HG02610 (cell line): ENCODE measurements around the gene SP5.
"Not testable (repeated sequence)": the region's sequence is repeated elsewhere in the genome, so short reads cannot be mapped to it uniquely, and the experiment has no call there.

ENCODE experiments used
- ATAC-seq: cut with Tn5 transposase; IDR thresholded peaks from one replicate; pipeline ENCODE4 v1.9.1; 2021; ENCODE audit warnings: mild to moderate bottlenecking, moderate library complexity; ENCODE audit not compliant: unreplicated experiment

Gene SP5

DNA sequence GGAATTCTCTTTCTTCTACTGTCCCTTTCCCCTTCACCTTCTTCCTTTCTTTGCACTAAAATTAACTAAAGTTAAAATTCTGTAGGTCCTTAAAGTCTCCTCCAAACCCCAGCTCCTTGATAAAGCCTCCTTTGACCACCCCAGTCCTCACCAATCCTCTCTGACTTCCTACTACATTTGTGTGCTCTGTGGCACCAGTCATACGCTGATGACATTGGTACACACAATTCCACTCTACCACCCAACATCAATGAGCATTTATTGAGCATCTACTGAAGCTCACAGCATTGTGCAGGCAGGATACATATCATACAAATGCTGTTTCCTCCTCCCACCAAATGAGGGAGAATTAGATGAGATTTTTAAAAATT is 4.5 kb upstream of the SP5 start:
- ATAC-seq = no peak

DNA sequence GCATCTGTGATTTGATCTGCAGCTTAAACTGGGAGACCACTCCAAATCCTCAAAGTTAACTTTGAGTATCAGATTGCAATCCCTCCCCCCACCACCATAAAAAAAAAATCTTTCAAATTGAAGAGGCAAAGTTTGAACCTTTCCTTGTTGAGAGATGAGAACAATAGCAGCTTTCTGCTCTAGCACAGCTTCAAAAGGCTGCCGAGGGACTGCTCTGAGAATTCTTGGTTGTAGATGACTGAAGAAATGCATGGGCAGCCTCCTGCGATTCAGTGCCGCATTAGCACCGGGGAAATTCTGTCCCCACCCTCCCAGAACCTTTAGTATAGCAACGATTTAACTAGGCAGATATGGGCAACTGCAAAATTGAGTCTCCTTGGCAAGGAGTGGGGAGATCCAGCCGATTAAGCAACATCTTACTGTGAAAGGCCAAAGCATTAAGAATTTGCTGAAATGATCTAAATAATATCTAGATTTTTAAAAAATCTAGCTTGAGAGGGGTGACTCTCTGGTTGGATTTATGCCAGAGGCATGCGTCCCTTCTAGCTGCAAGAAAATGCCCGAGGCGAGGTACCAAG is 3.9 kb upstream of the SP5 start:
- no peak for ATAC-seq

DNA sequence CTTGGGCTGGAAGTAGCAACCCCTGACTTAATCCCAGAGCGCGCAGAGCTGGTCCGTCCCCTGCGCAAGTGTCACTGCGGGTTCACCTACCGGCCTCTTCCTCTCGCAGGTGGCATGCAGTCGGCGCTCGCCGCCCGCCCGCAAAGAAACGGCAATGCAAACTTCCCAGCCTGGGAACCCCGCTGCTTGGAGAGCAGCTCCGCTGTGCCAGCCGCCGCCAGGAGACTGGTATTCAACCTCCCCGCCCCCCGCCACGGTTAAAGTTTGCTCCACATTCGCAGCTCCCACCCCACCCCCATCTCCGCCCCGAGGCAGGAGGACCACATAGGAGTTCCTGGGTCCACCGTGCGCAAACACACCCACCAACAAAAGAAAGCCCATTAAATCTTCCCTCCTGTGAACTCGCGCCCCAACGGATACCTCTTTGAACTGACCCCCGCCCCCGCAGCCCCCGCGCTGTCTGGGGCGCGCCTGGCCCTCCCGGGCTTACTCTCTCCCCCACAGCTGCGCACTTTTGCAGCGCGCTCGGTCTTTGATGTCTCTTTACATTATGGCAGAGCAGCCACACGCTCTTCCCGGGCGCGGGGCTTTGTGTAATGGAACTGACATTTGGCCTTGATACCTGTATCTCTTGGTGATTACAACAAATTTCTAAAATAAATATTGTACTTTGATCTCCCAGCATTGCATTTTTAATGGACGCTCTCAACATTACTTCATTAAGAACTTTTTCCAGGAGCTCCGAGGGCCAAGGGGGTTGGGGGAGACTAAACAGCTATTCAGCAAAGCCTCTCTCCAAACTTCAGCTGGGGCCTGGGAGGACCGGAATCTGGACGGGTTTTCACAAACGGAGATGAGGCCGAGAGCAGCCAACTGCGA is 3.1 kb upstream of the SP5 start:
- ATAC-seq = no peak

DNA sequence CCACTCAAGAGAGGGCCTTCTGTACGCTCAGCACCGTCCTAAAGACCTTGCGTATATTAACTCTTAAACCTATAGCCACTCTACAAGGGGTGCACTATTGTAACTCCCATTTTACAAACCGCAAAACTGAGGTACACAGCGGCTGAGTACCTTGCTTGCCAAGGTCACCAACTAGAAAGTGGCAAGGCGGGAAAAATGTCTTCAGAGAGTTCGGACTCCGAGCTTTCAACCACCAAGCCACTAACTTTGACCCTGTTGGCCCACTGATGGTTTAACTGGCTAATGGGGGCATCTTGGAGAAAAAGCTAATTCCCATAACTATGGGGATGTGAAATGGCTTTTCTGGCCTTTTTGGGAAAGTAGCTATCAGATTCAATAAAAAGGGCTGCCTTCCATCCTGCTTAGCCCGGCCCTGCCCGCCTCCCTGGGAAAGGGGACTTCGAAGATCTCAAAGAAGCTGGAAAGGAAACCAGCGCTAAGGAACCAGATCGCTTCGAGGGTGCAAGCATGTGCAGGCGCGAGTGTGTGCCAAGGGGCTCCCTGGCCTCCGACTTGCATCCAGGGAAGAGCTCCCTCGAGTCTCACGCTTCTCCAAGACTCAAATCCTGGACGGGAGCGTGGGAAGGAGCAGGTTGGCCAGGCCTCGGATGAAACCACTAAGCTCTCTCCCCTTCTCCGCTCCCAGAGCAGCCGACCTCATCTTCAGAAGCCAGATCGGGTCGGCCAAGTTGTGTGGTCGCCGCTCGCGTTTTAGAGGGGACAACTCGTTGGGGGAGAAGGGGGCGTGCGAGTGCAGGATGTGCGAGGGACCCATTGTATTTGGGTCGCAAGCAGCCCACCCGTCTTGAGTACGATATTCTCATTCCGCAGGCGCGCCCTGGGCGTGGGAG is 2.2 kb upstream of the SP5 start:
- ATAC-seq = no peak

DNA sequence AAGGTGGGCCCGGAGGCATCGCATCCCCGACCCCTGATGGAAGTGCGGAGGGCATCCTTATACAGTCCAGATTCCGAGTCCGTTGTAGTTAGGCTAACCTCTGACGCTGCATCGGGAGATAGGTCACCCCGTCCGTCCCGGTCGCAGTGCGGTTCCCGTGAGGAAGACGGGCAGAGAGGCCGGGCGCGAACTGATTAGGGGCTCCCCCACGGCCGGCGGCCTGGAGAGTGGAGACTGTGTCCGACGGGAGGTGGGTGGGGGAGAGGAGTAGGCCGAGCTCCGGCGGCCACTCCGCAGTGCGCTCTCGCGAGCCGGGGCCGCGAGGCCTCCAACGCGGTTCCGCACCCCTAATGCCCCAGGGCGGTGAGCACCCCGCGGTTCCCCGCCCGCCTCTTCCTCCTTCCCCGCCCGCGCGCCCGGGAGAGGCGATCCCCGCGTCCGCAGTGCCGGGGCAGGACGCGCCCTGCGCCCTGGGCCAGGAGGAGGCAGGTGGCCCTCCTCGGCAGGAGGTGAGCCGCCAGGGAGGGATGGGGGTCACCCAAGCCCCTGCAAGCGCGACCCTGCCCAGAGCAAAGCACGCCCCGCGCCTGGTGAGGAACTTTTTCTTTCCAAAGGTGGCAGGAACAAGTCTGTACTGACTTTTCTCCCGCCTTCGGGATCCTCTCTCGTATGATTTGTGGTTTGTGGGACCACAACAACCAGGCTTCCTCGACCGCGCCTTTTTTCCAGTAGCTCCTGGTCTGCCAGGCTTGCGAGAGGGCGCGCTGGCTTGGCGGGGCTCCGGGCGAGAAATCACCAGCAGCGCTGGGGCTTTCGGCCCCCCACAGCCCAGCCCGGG is 1.4 kb upstream of the SP5 start:
- no peak for ATAC-seq

DNA sequence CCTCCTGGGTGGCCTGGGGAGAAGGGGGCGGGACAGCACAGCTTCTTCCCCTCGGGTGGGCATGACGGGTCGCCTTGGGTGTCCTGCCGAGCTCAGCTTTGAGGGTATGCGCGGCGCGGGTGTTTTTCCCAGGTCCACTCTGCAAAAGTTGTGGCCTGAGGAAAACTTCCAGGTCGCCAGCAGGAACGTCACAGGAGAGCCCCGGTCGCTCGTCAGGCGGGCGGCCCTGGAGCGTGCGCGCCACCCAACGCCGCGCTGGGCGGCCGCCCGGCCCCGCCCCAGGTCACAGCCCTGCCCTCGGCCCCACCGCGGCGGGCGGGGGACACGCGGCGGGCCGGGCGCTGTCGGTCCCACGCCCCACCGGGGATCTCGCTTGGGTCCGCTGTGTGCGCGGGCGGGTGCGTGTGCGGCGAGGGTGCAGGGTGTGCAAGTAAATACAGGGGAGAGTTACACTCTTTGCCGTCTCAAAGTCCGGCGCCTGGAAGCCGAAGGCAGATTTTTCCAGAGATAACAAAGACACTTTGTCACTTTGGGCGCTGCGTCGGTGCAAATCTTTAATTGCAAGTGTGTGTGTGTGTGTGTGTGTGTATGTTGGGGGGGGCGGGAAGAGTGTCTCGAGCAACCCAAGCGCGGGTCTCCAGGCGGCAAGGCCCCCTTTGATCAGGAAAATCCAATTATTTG is 616 bp upstream of the SP5 start:
- ATAC-seq = no peak

DNA sequence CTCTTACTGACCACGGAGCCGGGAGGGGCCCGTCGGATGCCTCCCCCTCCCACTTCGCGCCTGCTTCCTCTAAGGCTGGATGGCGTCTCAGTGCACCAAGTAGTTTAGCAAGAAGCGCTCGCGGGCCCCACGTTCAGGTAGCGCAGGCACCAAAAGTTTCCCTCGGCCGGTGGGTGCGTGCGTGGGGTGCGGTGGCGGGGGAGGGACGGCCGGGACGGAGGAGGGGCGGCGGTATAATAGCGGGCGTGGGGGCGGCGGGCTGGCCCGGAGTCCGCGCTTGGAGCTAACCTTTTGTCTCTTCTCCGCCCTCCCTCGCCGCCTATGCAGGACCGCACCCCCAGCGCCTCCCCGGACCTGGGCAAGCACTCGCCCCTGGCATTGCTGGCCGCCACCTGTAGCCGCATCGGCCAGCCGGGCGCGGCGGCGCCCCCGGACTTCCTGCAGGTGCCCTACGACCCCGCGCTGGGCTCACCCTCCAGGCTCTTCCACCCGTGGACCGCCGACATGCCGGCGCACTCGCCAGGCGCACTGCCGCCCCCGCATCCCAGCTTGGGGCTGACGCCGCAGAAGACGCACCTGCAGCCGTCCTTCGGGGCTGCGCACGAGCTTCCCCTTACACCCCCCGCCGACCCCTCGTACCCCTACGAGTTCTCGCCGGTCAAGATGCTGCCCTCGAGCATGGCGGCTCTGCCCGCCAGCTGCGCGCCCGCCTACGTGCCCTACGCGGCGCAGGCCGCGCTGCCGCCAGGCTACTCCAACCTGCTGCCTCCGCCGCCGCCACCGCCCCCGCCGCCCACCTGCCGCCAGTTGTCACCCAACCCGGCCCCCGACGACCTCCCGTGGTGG is 1.0 kb downstream of the SP5 start:
- no peak for ATAC-seq

DNA sequence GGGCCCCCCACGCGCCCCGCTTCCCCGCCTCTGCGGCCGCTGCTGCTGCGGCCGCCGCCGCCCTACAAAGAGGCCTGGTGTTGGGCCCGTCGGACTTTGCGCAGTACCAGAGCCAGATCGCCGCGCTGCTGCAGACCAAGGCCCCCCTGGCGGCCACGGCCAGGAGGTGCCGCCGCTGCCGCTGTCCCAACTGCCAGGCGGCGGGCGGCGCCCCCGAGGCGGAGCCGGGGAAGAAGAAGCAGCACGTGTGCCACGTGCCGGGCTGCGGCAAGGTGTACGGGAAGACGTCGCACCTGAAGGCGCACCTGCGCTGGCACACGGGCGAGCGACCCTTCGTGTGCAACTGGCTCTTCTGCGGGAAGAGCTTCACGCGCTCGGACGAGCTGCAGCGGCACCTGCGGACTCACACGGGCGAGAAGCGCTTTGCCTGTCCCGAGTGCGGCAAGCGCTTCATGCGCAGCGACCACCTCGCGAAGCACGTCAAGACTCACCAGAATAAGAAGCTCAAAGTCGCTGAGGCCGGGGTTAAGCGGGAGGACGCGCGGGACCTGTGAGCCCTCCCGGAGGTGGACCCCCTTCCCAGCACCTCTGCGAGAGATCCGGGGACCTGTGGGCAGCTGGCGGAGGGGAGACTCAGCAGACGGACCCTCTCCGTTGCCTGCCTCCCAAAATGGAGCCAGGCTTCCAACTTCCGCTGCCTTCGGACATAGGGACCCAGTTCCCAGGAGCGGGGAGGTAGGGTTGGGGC is 1.9 kb downstream of the SP5 start:
- ATAC-seq = peak; percentile 44

DNA sequence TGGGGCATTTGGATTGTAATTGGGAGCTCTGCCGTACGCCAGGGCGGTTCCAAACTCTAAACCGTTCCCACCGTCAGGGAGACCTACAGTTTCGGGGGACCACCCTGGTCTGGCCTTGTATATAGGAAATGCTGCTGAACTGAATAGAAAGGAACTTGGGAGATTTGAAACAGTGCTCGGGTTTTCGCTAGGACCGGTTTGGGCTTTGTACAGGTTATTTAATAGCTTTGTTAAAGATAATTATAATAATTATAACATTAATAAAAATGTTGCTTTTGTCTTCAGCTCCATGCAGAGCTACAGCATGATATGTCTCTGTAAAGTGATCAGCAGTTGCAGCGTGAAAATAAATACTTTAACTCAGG is 2.4 kb downstream of the SP5 start:
- ATAC-seq = no peak

DNA sequence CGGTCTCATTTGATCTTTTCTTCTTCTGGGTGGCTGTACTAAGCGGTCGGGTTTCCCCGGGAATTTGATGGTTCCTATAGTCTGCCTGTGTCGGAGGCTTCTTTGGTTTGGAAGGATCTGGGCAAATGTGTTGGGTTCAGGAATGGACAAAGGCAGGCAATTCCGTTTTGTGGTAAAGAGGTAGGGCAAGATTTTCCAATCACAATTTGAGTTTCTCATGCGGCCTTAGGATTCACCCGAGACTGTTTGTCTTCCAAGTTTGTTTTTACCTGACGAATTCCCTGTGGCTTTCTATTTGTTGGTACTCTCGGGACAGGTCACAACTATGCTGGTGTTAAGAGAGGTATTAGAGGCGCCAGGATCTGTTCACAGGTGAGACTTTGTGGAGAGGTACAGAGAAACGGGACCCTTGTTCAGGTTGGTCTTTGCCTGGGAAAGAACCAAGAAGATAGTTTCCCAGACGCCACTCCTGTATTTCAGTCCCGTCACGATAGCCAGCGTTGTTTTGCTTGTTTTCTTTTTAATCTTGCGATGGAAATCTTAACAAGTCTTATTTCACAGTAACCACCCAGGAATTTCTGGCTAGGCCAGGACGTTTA is 3.0 kb downstream of the SP5 start:
- ATAC-seq = no peak

DNA sequence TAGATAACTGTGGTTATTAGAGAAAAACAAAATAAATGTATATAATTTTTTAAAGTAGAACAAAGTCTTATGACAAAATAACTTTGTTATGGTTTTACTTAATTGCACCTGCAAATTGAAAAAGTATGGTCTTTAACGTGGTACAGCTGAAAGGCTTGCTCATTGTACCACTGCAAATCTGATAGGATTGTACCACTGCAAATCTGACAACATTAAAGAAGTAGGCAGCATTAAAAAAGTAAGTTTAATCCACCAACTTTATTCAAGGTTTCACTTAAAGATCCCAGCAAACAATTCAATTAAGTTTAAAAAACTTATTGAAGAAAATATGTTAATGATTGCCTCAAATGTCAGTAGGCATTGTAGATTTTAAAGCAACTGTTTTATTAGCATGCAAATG is 4.7 kb downstream of the SP5 start:
- no peak for ATAC-seq

DNA sequence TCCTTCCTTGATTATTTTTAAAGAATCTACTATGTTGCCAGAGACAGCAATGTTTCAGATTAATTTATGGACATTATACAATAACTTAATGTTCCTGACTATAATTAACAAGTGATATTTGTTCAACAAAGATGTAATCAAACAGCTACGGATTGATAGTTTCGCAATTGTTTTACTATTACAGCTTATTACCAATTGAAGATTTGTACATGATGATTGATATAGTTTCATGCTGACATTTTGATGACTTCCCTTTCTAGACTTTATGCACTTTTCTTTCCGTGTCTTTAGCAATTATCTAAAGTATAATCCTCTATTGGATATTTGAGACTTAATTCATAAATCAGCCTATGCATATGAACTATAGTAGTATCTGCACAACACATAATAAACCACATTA is 6.5 kb downstream of the SP5 start:
- no peak for ATAC-seq

DNA sequence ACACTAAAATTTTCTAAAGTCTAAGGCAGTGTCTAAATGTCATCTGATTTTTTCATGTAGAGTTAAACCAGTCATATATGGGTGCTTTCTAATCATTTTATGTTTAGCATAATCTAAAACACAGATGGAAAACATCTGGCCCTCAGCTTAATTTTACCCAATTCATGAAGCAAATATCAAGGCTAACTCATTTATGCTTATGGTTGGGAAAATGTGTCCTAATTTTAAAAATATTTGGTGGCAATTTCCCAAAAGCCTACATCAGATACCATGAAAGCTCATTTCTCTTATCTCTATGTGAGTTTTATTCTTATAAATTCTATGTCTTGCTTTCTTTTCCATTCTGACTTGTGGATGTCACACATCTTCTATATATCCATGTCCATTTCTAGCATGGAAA is 7.2 kb downstream of the SP5 start:
- no peak for ATAC-seq

DNA sequence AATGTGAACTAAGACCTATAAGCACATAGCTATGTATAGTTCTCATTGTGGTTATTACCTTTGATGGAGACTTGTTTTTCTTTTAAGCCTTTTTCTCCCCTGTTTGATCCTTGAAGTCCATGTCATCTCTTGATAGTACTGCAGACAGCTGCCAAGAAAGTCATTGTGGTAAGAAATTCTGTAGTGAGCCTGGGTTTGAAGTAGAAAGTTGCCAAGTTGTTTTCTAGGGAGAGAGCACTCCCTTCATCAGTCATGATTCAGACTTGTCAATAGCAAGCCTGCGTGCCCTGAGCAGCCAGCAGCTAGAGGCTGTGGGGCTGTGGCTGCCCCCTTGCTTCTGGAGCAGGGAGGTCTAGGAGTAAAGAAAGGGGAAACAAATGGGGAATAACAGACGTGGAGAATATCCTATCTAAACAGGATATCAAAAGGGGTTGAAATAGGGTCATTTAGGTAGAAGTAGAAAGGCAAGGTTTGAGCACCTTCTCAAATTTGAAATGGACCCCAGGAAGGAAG is 8.4 kb downstream of the SP5 start:
- ATAC-seq = no peak

DNA sequence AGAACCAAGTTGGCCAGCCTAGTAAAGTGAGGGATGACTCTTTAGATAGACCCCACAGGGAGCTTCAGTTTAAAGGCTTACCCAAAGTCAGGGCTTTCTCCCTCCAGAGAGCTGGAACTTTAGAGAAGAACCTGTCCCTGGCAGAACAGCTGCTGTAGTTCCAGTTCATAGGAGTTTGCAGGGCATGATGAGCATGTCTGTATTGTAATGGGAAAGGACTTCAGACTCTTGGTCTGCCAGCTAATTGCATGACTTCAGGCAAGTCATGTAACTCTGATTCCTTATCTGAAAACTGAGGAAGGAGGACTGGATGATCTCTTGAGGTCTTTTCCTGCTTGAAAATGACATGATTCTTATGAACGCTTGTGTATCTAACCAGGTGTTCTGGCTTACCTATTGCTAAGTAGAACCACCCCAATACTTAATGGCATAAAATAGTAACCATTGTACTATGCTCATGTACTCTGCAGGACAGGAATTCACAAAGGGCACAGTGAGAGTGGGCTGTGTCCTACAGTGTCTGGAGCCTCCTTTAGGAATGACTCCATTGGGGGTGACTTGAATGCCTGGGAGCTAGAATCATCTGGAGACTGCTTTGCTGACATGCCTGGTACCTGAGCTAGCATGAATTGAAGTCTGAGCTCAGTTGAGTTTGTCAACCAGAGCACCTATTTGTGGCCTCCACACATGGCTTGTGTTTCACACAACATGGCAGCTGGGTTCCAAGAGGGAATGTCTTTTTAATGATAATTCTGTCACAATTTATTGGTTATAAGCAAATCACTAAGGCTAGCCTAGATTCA is 18.9 kb downstream of the SP5 start:
- no peak for ATAC-seq

DNA sequence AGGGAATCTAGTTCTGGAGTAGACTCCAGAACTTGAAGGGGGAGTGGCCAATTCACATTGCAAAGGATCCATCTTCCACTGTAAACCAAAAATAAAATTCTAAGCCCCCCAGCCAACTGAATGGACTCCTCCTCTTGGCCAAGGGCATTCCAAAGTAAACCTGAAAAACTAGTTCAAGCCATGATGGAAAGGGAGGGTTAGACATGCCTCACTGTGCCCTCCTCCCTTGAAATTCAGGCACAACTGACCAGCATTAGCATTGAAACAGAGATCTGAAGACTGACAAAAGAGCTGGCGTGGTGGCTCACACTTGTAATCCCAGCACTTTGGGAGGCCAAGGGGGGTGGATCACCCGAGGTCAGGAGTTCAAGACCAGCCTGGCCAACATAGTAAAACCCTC is 19.5 kb downstream of the SP5 start:
- not testable (repeated sequence) for ATAC-seq

DNA sequence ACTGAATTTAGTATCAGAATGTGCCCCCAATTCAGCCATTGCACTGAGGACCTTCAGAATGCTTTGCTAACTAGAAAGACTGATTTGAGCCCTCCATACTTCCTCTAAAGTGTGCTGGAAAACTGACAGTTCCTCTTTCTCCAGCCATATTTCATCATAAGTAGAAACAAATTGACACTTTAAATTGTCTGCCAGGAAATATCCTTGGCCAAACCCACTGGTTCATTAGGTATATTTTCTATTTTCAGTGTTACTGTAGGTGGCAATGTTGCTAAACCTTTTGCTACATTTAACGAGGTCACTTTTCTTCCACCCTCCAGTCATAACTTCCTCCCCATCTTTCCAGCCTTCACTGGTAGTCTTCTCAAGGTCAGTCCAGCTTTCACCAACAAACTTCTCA is 21.5 kb downstream of the SP5 start:
- ATAC-seq = no peak
